H9 (cell line): ENCODE data around the gene PBX4. TPM values are rescaled to one million over a fixed set of nuclear protein-coding genes. Genes with fewer than 3 reads are reported as not detected.

Source experiments
- DNase-seq: peaks from one replicate; pipeline ENCODE4 v3.0.0-alpha.2; 2017
- H2AFZ ChIP-seq: one replicate; pipeline ENCODE4 v1.6.1; 2013; ENCODE audit warnings: mild to moderate bottlenecking, low read length, control low read depth, moderate library complexity
- H2AK5ac ChIP-seq: 2 replicates; pipeline ENCODE4 v1.6.1; 2013; ENCODE audit warnings: low read length, control low read depth, mixed read lengths; ENCODE audit not compliant: insufficient read length
- H2BK120ac ChIP-seq: one replicate; pipeline ENCODE4 v1.6.1; 2013; ENCODE audit warnings: low read depth, mild to moderate bottlenecking, low read length, control low read depth, inconsistent platforms; ENCODE audit not compliant: poor library complexity, severe bottlenecking
- H2BK12ac ChIP-seq: 2 replicates; pipeline ENCODE4 v1.6.1; 2013; ENCODE audit warnings: low read length, control low read depth, mixed read lengths, low read depth; ENCODE audit not compliant: insufficient read length
- H2BK15ac ChIP-seq: 2 replicates; pipeline ENCODE4 v1.6.1; 2013; ENCODE audit warnings: low read depth, low read length, control low read depth
- H2BK20ac ChIP-seq: one replicate; pipeline ENCODE4 v1.6.1; 2013; ENCODE audit warnings: low read depth, mild to moderate bottlenecking, low read length, control low read depth, inconsistent platforms; ENCODE audit not compliant: poor library complexity, severe bottlenecking
- H2BK5ac ChIP-seq: 2 replicates; pipeline ENCODE4 v1.6.1; 2013; ENCODE audit warnings: low read length, control low read depth, mixed read lengths; ENCODE audit not compliant: insufficient read length
- H3K14ac ChIP-seq: 2 replicates; pipeline ENCODE4 v1.6.1; 2013; ENCODE audit warnings: low read length, control low read depth; ENCODE audit not compliant: insufficient read depth
- H3K18ac ChIP-seq: 2 replicates; pipeline ENCODE4 v1.6.1; 2013; ENCODE audit warnings: low read depth, mild to moderate bottlenecking, mixed read lengths, low read length, control low read depth; ENCODE audit not compliant: insufficient read length
- H3K23ac ChIP-seq: 2 replicates; pipeline ENCODE4 v1.6.1; 2013; ENCODE audit warnings: low read length, control low read depth, mixed read lengths, low read depth; ENCODE audit not compliant: insufficient read length
- H3K23me2 ChIP-seq: 2 replicates; pipeline ENCODE4 v1.6.1; 2013; ENCODE audit warnings: low read depth, mild to moderate bottlenecking, mixed read lengths, low read length, control low read depth; ENCODE audit not compliant: insufficient read length, poor library complexity, severe bottlenecking
- H3K27ac ChIP-seq: 2 replicates; pipeline ENCODE4 v1.5.1; 2013; ENCODE audit warnings: low read length, control low read depth, mixed read lengths, low read depth; ENCODE audit not compliant: insufficient read length
- H3K27me3 ChIP-seq: 2 replicates; pipeline ENCODE4 v1.6.1; 2013; ENCODE audit warnings: low read length, control low read depth, inconsistent platforms; ENCODE audit not compliant: insufficient read depth
- H3K4ac ChIP-seq: 2 replicates; pipeline ENCODE4 v1.6.1; 2013; ENCODE audit warnings: low read depth, mild to moderate bottlenecking, control low read depth, inconsistent platforms, low read length, moderate library complexity
- H3K4me1 ChIP-seq: 2 replicates; pipeline ENCODE4 v1.6.1; 2013; ENCODE audit warnings: low read length, control low read depth, inconsistent platforms; ENCODE audit not compliant: insufficient read depth
- H3K4me2 ChIP-seq: 2 replicates; pipeline ENCODE4 v1.6.1; 2013; ENCODE audit warnings: low read length, control low read depth, mixed read lengths; ENCODE audit not compliant: insufficient read length, insufficient read depth
- H3K56ac ChIP-seq: 2 replicates; pipeline ENCODE4 v1.6.1; 2013; ENCODE audit warnings: low read depth, mild to moderate bottlenecking, mixed read lengths, low read length, control low read depth; ENCODE audit not compliant: insufficient read length
- H3K79me1 ChIP-seq: 2 replicates; pipeline ENCODE4 v1.6.1; 2013; ENCODE audit warnings: low read depth, mild to moderate bottlenecking, moderate library complexity, low read length, control low read depth, inconsistent platforms; ENCODE audit not compliant: insufficient read depth, poor library complexity, severe bottlenecking
- H3K79me2 ChIP-seq: 2 replicates; pipeline ENCODE4 v1.6.1; 2013; ENCODE audit warnings: low read length, control low read depth, inconsistent platforms; ENCODE audit not compliant: insufficient read depth
- H3K9ac ChIP-seq: 2 replicates; pipeline ENCODE4 v1.6.1; 2013; ENCODE audit warnings: low read length, control low read depth, mixed read lengths; ENCODE audit not compliant: insufficient read length; ENCODE audit errors: extremely low read depth
- H3K9me3 ChIP-seq: one replicate; pipeline ENCODE4 v1.6.1; 2013; ENCODE audit warnings: low read depth, low read length, inconsistent platforms; ENCODE audit not compliant: control insufficient read depth
- H3T11ph ChIP-seq: one replicate; pipeline ENCODE4 v1.6.1; 2013; ENCODE audit warnings: mild to moderate bottlenecking, low read length, control low read depth, inconsistent platforms
- H4K20me1 ChIP-seq: one replicate; pipeline ENCODE4 v1.6.1; 2013; ENCODE audit not compliant: control insufficient read depth, insufficient read length, insufficient read depth
- H4K5ac ChIP-seq: 2 replicates; pipeline ENCODE4 v1.6.1; 2013; ENCODE audit warnings: low read depth, mild to moderate bottlenecking, mixed read lengths, low read length, control low read depth; ENCODE audit not compliant: insufficient read length
- H4K8ac ChIP-seq: replicated peaks from 2 replicates; pipeline ENCODE4 v1.6.1; 2013; ENCODE audit warnings: low read length, control low read depth, mixed read lengths, low read depth; ENCODE audit not compliant: insufficient read length
- H4K91ac ChIP-seq: 2 replicates; pipeline ENCODE4 v1.6.1; 2013; ENCODE audit warnings: low read depth, mild to moderate bottlenecking, moderate library complexity, mixed read lengths, low read length, control low read depth; ENCODE audit not compliant: insufficient read length
- H3K27ac Mint-ChIP-seq, 3 experiments: 2 replicates in 2 of 3; 3 replicates in 1 of 3; pipeline ENCODE4 v1.8.0; 2020 to 2021; ENCODE audit warnings: mixed read lengths in 3 of 3, mild to moderate bottlenecking in 1 of 3, moderate library complexity in 1 of 3
- H3K27me3 Mint-ChIP-seq: 2 replicates; pipeline ENCODE4 v1.8.0; 2021; ENCODE audit warnings: low read depth, mild to moderate bottlenecking, moderate library complexity, mixed read lengths
- H3K36me3 Mint-ChIP-seq, 3 experiments: 2 replicates in 2 of 3; 3 replicates in 1 of 3; pipeline ENCODE4 v1.8.0; 2020 to 2021; ENCODE audit warnings: low read depth in 3 of 3, mixed read lengths in 3 of 3; ENCODE audit not compliant: insufficient read depth in 1 of 3
- H3K4me1 Mint-ChIP-seq, 2 experiments: 2 replicates each; pipeline ENCODE4 v1.8.0; 2020; ENCODE audit warnings: mixed read lengths in 2 of 2
- H3K4me3 Mint-ChIP-seq, 2 experiments: 2 replicates in 1 of 2; 3 replicates in 1 of 2; pipeline ENCODE4 v1.8.0; 2020 to 2021; ENCODE audit warnings: mild to moderate bottlenecking in 2 of 2, mixed read lengths in 2 of 2, moderate library complexity in 1 of 2
- H3K9me3 Mint-ChIP-seq, 2 experiments: 2 replicates in 1 of 2; 3 replicates in 1 of 2; pipeline ENCODE4 v1.8.0; 2020; ENCODE audit warnings: mild to moderate bottlenecking in 2 of 2, mixed read lengths in 2 of 2, moderate library complexity in 1 of 2
- WGBS: extraction: QIAGEN DNeasy Blood & Tissue Kit; methylation state at CpG from one replicate; pipeline ENCODE4 v1.1.7; 2013; ENCODE audit warnings: missing lambda C conversion rate, low lambda C conversion rate, mixed read lengths; ENCODE audit not compliant: insufficient read length; ENCODE audit errors: extremely low coverage; 5-methylcytosine and 5-hydroxymethylcytosine counted together
- total RNA-seq: library from RNA; stranded (reverse); gene quantifications from 2 replicates; pipeline ENCODE4 v1.2.1, GENCODE V29; 2021
- TF ChIP-seq, protein P1 (sequence below): fragments of 200-600 bp; sonication (generic); conservative IDR thresholded peaks from 3 replicates; pipeline ENCODE4 v1.8.0; 2021; ENCODE audit warnings: antibody characterized with exemption, mild to moderate bottlenecking

PBX4 gene
- total RNA-seq, 1 experiment from 2014 or later, result 3.3 TPM

DNA sequence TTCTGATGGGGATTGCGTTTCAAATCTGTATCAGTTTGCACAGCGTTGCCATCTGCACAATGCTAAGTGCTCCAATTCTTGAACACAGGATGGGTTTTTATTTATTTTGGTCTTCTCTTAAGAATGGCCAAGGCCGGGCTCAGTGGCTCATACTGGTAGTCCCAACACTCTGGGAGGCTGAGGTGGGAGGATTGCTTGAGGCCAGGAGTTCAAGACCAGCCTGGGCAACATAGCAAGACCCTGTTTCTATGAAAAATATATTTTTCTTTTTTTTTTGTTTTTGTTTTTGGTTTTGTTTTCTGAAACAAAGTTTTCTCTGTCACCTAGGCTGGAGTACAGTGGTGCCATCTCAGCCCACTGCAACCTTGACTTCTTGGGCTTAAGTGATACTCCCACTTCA lies 95.3 kb downstream of the PBX4 start:
- Histone ChIP-seq H2BK5ac (no peak overlapping the region), H2AFZ (no peak overlapping the region), H3K27ac (no peak overlapping the region), H4K91ac (no peak overlapping the region), H4K20me1 (no peaks in the 10 kb centered on the region), H3K4me1 (no peaks in the 10 kb centered on the region), H3K9me3 (peaks cover 5% of the 10 kb centered on the region), H2BK20ac (no peak overlapping the region), H3K4me2 (no peak overlapping the region), H3K56ac (no peak overlapping the region), H3K79me1 (peaks cover 12% of the 10 kb centered on the region), H2BK15ac (no peak overlapping the region), H2BK120ac (no peak overlapping the region), H3T11ph (no peak overlapping the region), H3K14ac (no peak overlapping the region), H2AK5ac (no peak overlapping the region), H3K79me2 (peaks cover 5% of the 10 kb centered on the region; the same call in 1 of the 2 replicates), H2BK12ac (no peak overlapping the region), H4K8ac (no peak overlapping the region), H3K27me3 (no peaks in the 10 kb centered on the region), H3K18ac (no peak overlapping the region), H4K5ac (no peak overlapping the region), H3K9ac (no peak overlapping the region), H3K23me2 (no peaks in the 10 kb centered on the region), H3K23ac (no peak overlapping the region), H3K4ac (no peak overlapping the region)
- no peak overlapping the region for H3K27ac Mint-ChIP-seq
- H3K4me3 Mint-ChIP-seq, result no peak overlapping the region
- H3K36me3 Mint-ChIP-seq, result peaks cover 15 to 64% (median 54%) of the 10 kb centered on the region in 3 experiments
- DNase-seq, result no peak
- TF ChIP-seq, protein P1, sequence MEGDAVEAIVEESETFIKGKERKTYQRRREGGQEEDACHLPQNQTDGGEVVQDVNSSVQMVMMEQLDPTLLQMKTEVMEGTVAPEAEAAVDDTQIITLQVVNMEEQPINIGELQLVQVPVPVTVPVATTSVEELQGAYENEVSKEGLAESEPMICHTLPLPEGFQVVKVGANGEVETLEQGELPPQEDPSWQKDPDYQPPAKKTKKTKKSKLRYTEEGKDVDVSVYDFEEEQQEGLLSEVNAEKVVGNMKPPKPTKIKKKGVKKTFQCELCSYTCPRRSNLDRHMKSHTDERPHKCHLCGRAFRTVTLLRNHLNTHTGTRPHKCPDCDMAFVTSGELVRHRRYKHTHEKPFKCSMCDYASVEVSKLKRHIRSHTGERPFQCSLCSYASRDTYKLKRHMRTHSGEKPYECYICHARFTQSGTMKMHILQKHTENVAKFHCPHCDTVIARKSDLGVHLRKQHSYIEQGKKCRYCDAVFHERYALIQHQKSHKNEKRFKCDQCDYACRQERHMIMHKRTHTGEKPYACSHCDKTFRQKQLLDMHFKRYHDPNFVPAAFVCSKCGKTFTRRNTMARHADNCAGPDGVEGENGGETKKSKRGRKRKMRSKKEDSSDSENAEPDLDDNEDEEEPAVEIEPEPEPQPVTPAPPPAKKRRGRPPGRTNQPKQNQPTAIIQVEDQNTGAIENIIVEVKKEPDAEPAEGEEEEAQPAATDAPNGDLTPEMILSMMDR, result no peak
- peaks cover 3 to 4% of the 10 kb centered on the region in 2 experiments; a peak in 3 of 5 replicates for H3K9me3 Mint-ChIP-seq
- no peaks in the 10 kb centered on the region for H3K27me3 Mint-ChIP-seq
- WGBS, result no CpG with 5 or more reads among the region's 3 CpGs
- H3K4me1 Mint-ChIP-seq, result peaks cover 8 to 14% of the 10 kb centered on the region in 2 experiments
